Measurements from ENCODE around the gene TSC1. TPM values are rescaled to one million over a fixed set of nuclear protein-coding genes. Genes with fewer than 3 reads are reported as not detected.

Gene TSC1
- total RNA-seq, 2 experiments from 2014 or later, result 28.7 to 66.2 TPM

DNA sequence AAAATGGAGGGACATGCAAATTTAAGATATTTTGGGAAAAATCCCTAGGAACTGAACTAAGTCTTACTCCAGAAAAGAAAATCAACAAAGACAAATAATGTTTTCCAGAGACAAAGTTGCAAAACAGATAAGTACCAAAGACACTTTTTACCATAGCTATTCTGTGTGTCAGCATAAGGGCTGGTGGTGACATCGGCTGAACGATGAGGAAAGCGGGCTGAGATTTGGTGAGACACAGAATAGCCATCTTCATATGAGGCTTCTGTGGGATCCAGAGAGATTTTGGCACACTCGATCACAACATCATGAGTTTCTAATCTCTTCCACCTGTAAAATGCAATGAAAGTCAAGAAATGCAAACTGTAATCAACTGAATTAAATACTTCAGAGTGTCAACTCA is 32.3 kb downstream of the TSC1 start:
- Histone ChIP-seq H3K4me1 (ENCODE audit: insufficient read depth, low read length, poor library complexity, severe bottlenecking) (no peaks in the 10 kb centered on the region), H3K36me3 (ENCODE audit: insufficient read depth, low read length) (peaks cover 63% of the 10 kb centered on the region), H3K4me2 (ENCODE audit: low read length) (no peak overlapping the region), H3K9me2 (ENCODE audit: insufficient read depth, low read length) (no peaks in the 10 kb centered on the region), H4K20me1 (ENCODE audit: insufficient read depth, low read length) (no peaks in the 10 kb centered on the region), H2AFZ (ENCODE audit: low read length) (no peak overlapping the region), H3K9me3 (ENCODE audit: low read length) (no peaks in the 10 kb centered on the region), H3K4me3 (ENCODE audit: low read depth, low read length, poor library complexity, severe bottlenecking) (no peak overlapping the region), H3K79me2 (ENCODE audit: insufficient read depth, low read depth, low read length) (no peaks in the 10 kb centered on the region), H3K27ac (ENCODE audit: low read depth, low read length, poor library complexity, severe bottlenecking) (no peak overlapping the region)
- DNase-seq (ENCODE audit: low spot score), result no peak
- intact Hi-C loops (cut with micrococcal nuclease; ENCODE audit: unreplicated experiment), result no loop called here
- no peak for TF ChIP-seq EZH2phosphoT487 (IDR thresholded peaks at IDR 0.05; ENCODE audit: borderline replicate concordance, low read depth, low read length)
- BruUV-seq (replicated peaks), result no TSS peak
- CTCF ChIA-PET (ENCODE audit: unreplicated experiment), result no interaction called here
- POLR2A ChIA-PET, result interaction anchor here (0.6 kb wide), 1 partner anchor 945 kb away, joined by 3 read pairs; no protein-coding TSS in a partner anchor

DNA sequence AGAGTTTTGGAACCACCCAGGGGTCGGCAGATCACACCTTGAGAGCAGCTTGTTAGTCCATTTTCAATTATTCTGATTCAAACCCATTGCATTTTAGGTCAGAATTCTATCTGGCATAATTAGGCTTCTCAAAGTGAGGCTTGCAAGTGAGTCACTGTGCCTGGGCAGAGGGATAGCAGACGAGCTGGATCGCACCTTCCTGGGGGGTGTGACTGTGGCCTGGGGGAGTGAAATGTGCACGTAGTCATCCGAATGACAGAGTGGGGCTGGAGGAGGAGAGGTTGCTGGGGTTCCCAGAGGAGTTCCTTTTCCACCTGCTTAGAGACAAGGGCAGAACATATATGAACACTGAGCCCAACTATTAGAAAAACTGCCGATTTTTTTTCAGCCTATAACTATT is 34.0 kb downstream of the TSC1 start:
- POLR2A ChIA-PET, result interaction anchor here (0.7 kb wide), 1 partner anchor 20 kb away, joined by 3 read pairs; no protein-coding TSS in a partner anchor
- no TSS peak for BruUV-seq (replicated peaks)
- H3K79me2 ChIP-seq (ENCODE audit: insufficient read depth, low read depth, low read length), result no peaks in the 10 kb centered on the region
- CTCF ChIA-PET (ENCODE audit: unreplicated experiment), result no interaction called here
- no peak overlapping the region for H3K27ac ChIP-seq (ENCODE audit: low read depth, low read length, poor library complexity, severe bottlenecking)
- H3K36me3 ChIP-seq (ENCODE audit: insufficient read depth, low read length), result peaks cover 58% of the 10 kb centered on the region
- H2AFZ ChIP-seq (ENCODE audit: low read length), result no peak overlapping the region
- H3K4me1 ChIP-seq (ENCODE audit: insufficient read depth, low read length, poor library complexity, severe bottlenecking), result no peaks in the 10 kb centered on the region
- TF ChIP-seq, protein P1, sequence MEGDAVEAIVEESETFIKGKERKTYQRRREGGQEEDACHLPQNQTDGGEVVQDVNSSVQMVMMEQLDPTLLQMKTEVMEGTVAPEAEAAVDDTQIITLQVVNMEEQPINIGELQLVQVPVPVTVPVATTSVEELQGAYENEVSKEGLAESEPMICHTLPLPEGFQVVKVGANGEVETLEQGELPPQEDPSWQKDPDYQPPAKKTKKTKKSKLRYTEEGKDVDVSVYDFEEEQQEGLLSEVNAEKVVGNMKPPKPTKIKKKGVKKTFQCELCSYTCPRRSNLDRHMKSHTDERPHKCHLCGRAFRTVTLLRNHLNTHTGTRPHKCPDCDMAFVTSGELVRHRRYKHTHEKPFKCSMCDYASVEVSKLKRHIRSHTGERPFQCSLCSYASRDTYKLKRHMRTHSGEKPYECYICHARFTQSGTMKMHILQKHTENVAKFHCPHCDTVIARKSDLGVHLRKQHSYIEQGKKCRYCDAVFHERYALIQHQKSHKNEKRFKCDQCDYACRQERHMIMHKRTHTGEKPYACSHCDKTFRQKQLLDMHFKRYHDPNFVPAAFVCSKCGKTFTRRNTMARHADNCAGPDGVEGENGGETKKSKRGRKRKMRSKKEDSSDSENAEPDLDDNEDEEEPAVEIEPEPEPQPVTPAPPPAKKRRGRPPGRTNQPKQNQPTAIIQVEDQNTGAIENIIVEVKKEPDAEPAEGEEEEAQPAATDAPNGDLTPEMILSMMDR (conservative IDR thresholded peaks at IDR 0.05; ENCODE audit: low read length), result no peak
- TF ChIP-seq EZH2phosphoT487 (IDR thresholded peaks at IDR 0.05; ENCODE audit: borderline replicate concordance, low read depth, low read length), result no peak
- H3K9me3 ChIP-seq (ENCODE audit: low read length), result no peaks in the 10 kb centered on the region
- H3K9me2 ChIP-seq (ENCODE audit: insufficient read depth, low read length), result no peaks in the 10 kb centered on the region
- intact Hi-C loops (cut with micrococcal nuclease; ENCODE audit: unreplicated experiment), result no loop called here
- no peak overlapping the region for H3K4me2 ChIP-seq (ENCODE audit: low read length)
- no peaks in the 10 kb centered on the region for H4K20me1 ChIP-seq (ENCODE audit: insufficient read depth, low read length)
- no peak for DNase-seq (ENCODE audit: low spot score)
- no peak overlapping the region for H3K4me3 ChIP-seq (ENCODE audit: low read depth, low read length, poor library complexity, severe bottlenecking)

DNA sequence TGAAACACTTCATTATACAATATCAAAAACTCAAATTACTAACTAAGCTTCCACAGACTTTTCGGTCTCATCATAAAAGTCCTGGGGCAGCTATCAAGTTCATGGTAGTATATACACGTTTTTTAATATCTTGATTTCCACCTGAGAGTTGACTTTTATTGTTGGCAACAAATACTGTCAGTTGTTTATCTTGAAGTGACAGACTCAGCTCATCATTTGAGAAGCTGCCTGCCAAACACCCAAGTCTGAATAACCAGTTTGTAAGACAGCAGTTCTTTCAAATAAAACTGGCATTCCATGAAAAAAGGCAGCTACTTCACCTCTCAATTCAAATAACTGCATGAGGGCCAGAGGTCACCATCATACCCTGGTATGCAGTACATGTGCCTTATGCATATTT is 35.1 kb downstream of the TSC1 start:
- intact Hi-C loops (cut with micrococcal nuclease; ENCODE audit: unreplicated experiment), result no loop called here
- ChIA-PET POLR2A (interaction anchor here (0.6 to 0.7 kb wide), 3 partner anchors 36 to 1270 kb away, joined by 3 read pairs; no protein-coding TSS in a partner anchor), CTCF (ENCODE audit: unreplicated experiment) (no interaction called here)
- no TSS peak for BruUV-seq (replicated peaks)
- Histone ChIP-seq H2AFZ (ENCODE audit: low read length) (no peak overlapping the region), H3K9me2 (ENCODE audit: insufficient read depth, low read length) (no peaks in the 10 kb centered on the region), H3K4me3 (ENCODE audit: low read depth, low read length, poor library complexity, severe bottlenecking) (no peak overlapping the region), H3K4me1 (ENCODE audit: insufficient read depth, low read length, poor library complexity, severe bottlenecking) (no peaks in the 10 kb centered on the region), H3K79me2 (ENCODE audit: insufficient read depth, low read depth, low read length) (no peaks in the 10 kb centered on the region), H3K36me3 (ENCODE audit: insufficient read depth, low read length) (peaks cover 55% of the 10 kb centered on the region), H3K27ac (ENCODE audit: low read depth, low read length, poor library complexity, severe bottlenecking) (no peak overlapping the region), H3K4me2 (ENCODE audit: low read length) (no peak overlapping the region), H4K20me1 (ENCODE audit: insufficient read depth, low read length) (no peaks in the 10 kb centered on the region), H3K9me3 (ENCODE audit: low read length) (no peaks in the 10 kb centered on the region)
- no peak for DNase-seq (ENCODE audit: low spot score)
- TF ChIP-seq, protein P1 (conservative IDR thresholded peaks at IDR 0.05; ENCODE audit: low read length), result no peak
- no peak for TF ChIP-seq EZH2phosphoT487 (IDR thresholded peaks at IDR 0.05; ENCODE audit: borderline replicate concordance, low read depth, low read length)

Measured in OCI-LY7 (cell line).